HepG2 (cell line): ENCODE measurements around the gene RLN3. TPM values are rescaled to one million over a fixed set of nuclear protein-coding genes. Genes with fewer than 3 reads are reported as not detected.
A peak's percentile ranks its signal among the peaks of the same experiment; 100 is the strongest.

Source experiments
- BATF2 ChIP-seq: sonication (generic); formaldehyde crosslinking; IDR thresholded peaks from 2 replicates; pipeline ENCODE4 v1.8.0; 2022; ENCODE audit warnings: mild to moderate bottlenecking, missing genetic modification reagents, moderate library complexity
- BRCA1 ChIP-seq: sonication (generic); formaldehyde crosslinking; IDR thresholded peaks from 2 replicates; pipeline ENCODE4 v1.4.0; 2020; ENCODE audit warnings: missing genetic modification reagents
- CENPBD1 ChIP-seq: sonication (generic); formaldehyde crosslinking; IDR thresholded peaks from 2 replicates; pipeline ENCODE4 v1.8.0; 2022; ENCODE audit warnings: missing genetic modification reagents, low read depth, mild to moderate bottlenecking, borderline replicate concordance
- CSRNP2 ChIP-seq: sonication (generic); formaldehyde crosslinking; conservative IDR thresholded peaks from 2 replicates; pipeline ENCODE4 v1.8.0; 2022; ENCODE audit warnings: low read depth, missing genetic modification reagents
- ETV6 ChIP-seq: sonication (generic); formaldehyde crosslinking; conservative IDR thresholded peaks from 2 replicates; pipeline ENCODE4 v1.4.0; 2020; ENCODE audit warnings: missing genetic modification reagents
- GMEB2 ChIP-seq: IDR thresholded peaks from 2 replicates; pipeline ENCODE4 v1.6.1; 2016; ENCODE audit warnings: missing biosample characterization, missing genetic modification reagents, low read depth
- GPN1 ChIP-seq: sonication (generic); formaldehyde crosslinking; IDR thresholded peaks from 2 replicates; pipeline ENCODE4 v1.5.1; 2020; ENCODE audit warnings: missing genetic modification reagents, borderline replicate concordance
- HNRNPUL1 ChIP-seq: fragments of 200-400 bp; formaldehyde crosslinking; IDR thresholded peaks from 2 replicates; pipeline ENCODE4 v1.6.1; 2017; ENCODE audit warnings: low read depth, mild to moderate bottlenecking, low read length, moderate library complexity
- HOXA3 ChIP-seq: sonication (generic); formaldehyde crosslinking; IDR thresholded peaks from 2 replicates; pipeline ENCODE4 v1.5.0; 2020; ENCODE audit warnings: missing genetic modification reagents
- MED13 ChIP-seq: sonication (generic); formaldehyde crosslinking; IDR thresholded peaks from 2 replicates; pipeline ENCODE4 v1.5.0; 2020; ENCODE audit warnings: missing genetic modification reagents
- MIXL1 ChIP-seq: IDR thresholded peaks from 2 replicates; pipeline ENCODE4 v1.6.1; 2016
- REPIN1 ChIP-seq: sonication (generic); formaldehyde crosslinking; IDR thresholded peaks from 2 replicates; pipeline ENCODE4 v1.8.0; 2022; ENCODE audit warnings: missing genetic modification reagents, low read depth, mild to moderate bottlenecking, borderline replicate concordance
- RNF2 ChIP-seq: fragments of 450-650 bp; conservative IDR thresholded peaks from 2 replicates; pipeline ENCODE4 v1.6.1; 2016; ENCODE audit warnings: low read depth
- SAFB2 ChIP-seq: sonication (generic); formaldehyde crosslinking; IDR thresholded peaks from 2 replicates; pipeline ENCODE4 v1.5.1; 2020; ENCODE audit warnings: missing genetic modification reagents, low read depth, mild to moderate bottlenecking, borderline replicate concordance
- SMAD1 ChIP-seq: sonication (generic); formaldehyde crosslinking; IDR thresholded peaks from 2 replicates; pipeline ENCODE4 v1.4.0; 2020; ENCODE audit warnings: missing genetic modification reagents, low read depth, mild to moderate bottlenecking, borderline replicate concordance
- SNAI1 ChIP-seq: sonication (generic); formaldehyde crosslinking; IDR thresholded peaks from 2 replicates; pipeline ENCODE4 v1.5.0; 2020; ENCODE audit warnings: mild to moderate bottlenecking, missing genetic modification reagents, borderline replicate concordance
- THAP11 ChIP-seq: IDR thresholded peaks from 2 replicates; pipeline ENCODE4 v1.6.1; 2016; ENCODE audit warnings: missing biosample characterization, missing genetic modification reagents
- ZBTB39 ChIP-seq: sonication (generic); formaldehyde crosslinking; IDR thresholded peaks from 2 replicates; pipeline ENCODE4 v1.5.0; 2020; ENCODE audit warnings: missing genetic modification reagents
- ZFAT ChIP-seq: sonication (generic); formaldehyde crosslinking; conservative IDR thresholded peaks from 2 replicates; pipeline ENCODE4 v1.8.1; 2023; ENCODE audit warnings: missing genetic modification reagents, inconsistent platforms
- ZNF710 ChIP-seq: sonication (generic); formaldehyde crosslinking; IDR thresholded peaks from 2 replicates; pipeline ENCODE4 v1.5.0; 2020; ENCODE audit warnings: mild to moderate bottlenecking, missing genetic modification reagents, borderline replicate concordance
- ZZZ3 ChIP-seq: sonication (generic); formaldehyde crosslinking; IDR thresholded peaks from 2 replicates; pipeline ENCODE4 v1.4.0; 2020; ENCODE audit warnings: missing genetic modification reagents, mild to moderate bottlenecking, borderline replicate concordance
- polyA plus RNA-seq, 8 experiments: library from polyadenylated mRNA; depleted of rRNA in 3 of 8; stranded (reverse) in 7 of 8; unstranded in 1 of 8; fragments of >200 nt; fragmentation: Illumina TruSeq in 4 of 8; extraction: Trizol in 4 of 8; gene quantifications; 2 replicates each; pipeline versions ENCODE4 v1.2.1 to v1.2.3, GENCODE V29; 2011 to 2016; ENCODE audit warnings: low read depth in 4 of 8, missing spikeins in 1 of 8, mixed read lengths in 1 of 8; ENCODE audit not compliant: insufficient read depth in 1 of 8
- total RNA-seq, 5 experiments: library from RNA; depleted of rRNA; stranded (reverse); fragments of >200 nt; fragmentation: Illumina TruSeq; extraction: Trizol; gene quantifications; 2 replicates each; pipeline ENCODE4 v1.2.3, GENCODE V29; 2016; ENCODE audit warnings: low read depth in 1 of 5

Gene RLN3
- total and polyA plus RNA-seq, 2 of the 13 experiments (the other 11 are each of a cell fraction or from before 2014, with no cell fraction given): not detected

GRCh38 chr19:14072535-14073260, 44.8 kb downstream of the RLN3 start, which contains the start of gene MISP3 (continued):
- TF ChIP-seq ZBTB39 (CRISPR knock-in tag) (no peak), HOXA3 (CRISPR knock-in tag) (no peak), SMAD1 (CRISPR knock-in tag) (no peak), SNAI1 (CRISPR knock-in tag) (0 out of 2 replicates have a peak, but pooled peaks have one; percentile 2), BRCA1 (CRISPR knock-in tag) (0 out of 2 replicates have a peak, but pooled peaks have one; percentile 4), RNF2 (no peak; the same call in 1 of the 2 replicates), BATF2 (CRISPR knock-in tag) (0 out of 2 replicates have a peak, but pooled peaks have one; percentile 2), ETV6 (CRISPR knock-in tag) (no peak), MED13 (CRISPR knock-in tag) (no peak), GPN1 (CRISPR knock-in tag) (no peak), ZNF710 (CRISPR knock-in tag) (no peak), ZZZ3 (CRISPR knock-in tag) (no peak), HNRNPUL1 (no peak), THAP11 (no peak), REPIN1 (no peak), CENPBD1 (CRISPR knock-in tag) (no peak), MIXL1 (no peak), CSRNP2 (CRISPR knock-in tag) (no peak), GMEB2 (no peak), SAFB2 (peak; percentile 73), ZFAT (no peak)
